ENCODE results near the gene FLCN.
"Not testable (repeated sequence)": the region's sequence is repeated elsewhere in the genome, so short reads cannot be mapped to it uniquely, and the experiment has no call there.

Gene FLCN

GRCh38 chr17:17186551-17187505 is 50.1 kb downstream of the FLCN start:
- H3K27me3 ChIP-seq (ENCODE audit: control insufficient read depth, insufficient read depth, low read length, poor library complexity, severe bottlenecking): no peaks in the 10 kb centered on the region
- H3K9me3 ChIP-seq (ENCODE audit: control insufficient read depth, low read length): no peaks in the 10 kb centered on the region
- peaks cover 14% of the 10 kb centered on the region for H3K36me3 ChIP-seq (ENCODE audit: control insufficient read depth, insufficient read depth, low read length)
- no peak overlapping the region for H3K27ac ChIP-seq (ENCODE audit: insufficient read depth, low read depth, low read length, poor library complexity, severe bottlenecking)
- peaks cover 3% of the 10 kb centered on the region for H3K4me1 ChIP-seq (ENCODE audit: control insufficient read depth, insufficient read depth, low read length)
- H3K4me3 ChIP-seq (ENCODE audit: insufficient read depth, low read depth, low read length): no peak overlapping the region
- WGBS, 2 experiments: 89% methylated on average over 14 of the region's 14 CpGs

DNA sequence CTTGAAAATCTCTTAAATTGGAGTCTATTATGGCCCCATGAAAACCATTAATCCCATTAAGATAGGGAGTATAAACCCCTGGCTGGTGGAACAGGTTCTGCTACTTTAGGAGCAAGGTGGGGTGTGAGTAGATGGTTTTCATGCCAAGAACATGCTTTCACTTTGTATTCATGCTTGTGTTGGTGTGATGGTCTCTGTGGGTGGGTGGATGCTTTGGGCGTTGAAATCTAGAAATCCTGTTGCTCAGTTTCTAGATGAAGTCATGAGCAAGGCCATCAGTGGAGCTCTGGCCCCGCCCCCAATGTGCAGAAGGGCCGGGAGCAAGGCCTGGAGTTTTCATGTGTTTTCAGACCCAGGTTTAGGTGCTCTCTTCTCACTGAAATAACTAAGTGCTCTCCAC is 50.9 kb downstream of the FLCN start:
- no peaks in the 10 kb centered on the region for H3K4me1 ChIP-seq (ENCODE audit: control insufficient read depth, insufficient read depth, low read length)

DNA sequence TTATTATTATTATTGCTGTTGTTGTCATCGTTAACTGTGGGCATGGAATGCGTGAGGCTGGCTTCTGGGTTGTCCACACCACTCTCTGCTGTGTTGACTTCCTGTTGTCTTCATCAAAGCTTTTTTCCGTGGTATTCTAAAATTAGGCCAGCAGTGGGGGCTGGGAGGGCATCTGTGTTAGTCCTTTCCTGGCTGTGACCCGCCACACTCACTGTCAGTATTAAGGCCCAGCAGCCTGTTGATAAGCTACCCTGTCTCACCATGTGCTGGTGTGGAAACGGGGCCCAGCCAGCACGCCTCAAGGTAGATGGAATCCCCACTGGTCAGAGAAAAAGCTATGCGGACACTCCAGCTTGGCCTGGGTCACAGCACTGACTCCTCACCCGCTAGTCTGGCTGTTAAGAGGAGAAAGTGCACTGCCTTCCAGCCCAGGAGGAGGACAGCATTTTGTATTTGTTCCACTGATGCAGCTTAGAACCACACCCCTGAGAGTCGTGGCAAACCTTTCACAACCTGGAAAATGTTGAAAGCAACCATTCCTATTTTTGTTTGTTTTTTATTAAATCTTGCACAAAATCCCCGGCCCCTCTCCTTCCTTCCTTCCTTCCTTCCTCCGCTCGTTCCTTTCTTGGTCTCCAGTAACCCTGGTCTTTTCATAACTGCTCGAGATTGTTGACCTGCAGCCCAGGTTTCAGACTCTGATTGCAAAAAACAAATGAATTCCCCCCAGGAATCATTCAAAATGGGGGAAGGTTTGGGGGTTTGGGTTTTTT is 51.8 kb downstream of the FLCN start:
- 87 to 89% methylated on average over 11 to 13 of the region's 13 CpGs for WGBS, 2 experiments
- not testable (repeated sequence) for H3K27ac ChIP-seq (ENCODE audit: insufficient read depth, low read depth, low read length, poor library complexity, severe bottlenecking); H3K27me3 ChIP-seq (ENCODE audit: control insufficient read depth, insufficient read depth, low read length, poor library complexity, severe bottlenecking); H3K4me1 ChIP-seq (ENCODE audit: control insufficient read depth, insufficient read depth, low read length); H3K4me3 ChIP-seq (ENCODE audit: insufficient read depth, low read depth, low read length); H3K9me3 ChIP-seq (ENCODE audit: control insufficient read depth, low read length)
- H3K36me3 ChIP-seq (ENCODE audit: control insufficient read depth, insufficient read depth, low read length): peaks cover 18% of the 10 kb centered on the region

More for the DNA sequence above, 50.9 kb downstream of the FLCN start:
- Histone ChIP-seq H3K27ac (ENCODE audit: insufficient read depth, low read depth, low read length, poor library complexity, severe bottlenecking) (no peak overlapping the region), H3K4me3 (ENCODE audit: insufficient read depth, low read depth, low read length) (no peak overlapping the region), H3K27me3 (ENCODE audit: control insufficient read depth, insufficient read depth, low read length, poor library complexity, severe bottlenecking) (no peaks in the 10 kb centered on the region), H3K9me3 (ENCODE audit: control insufficient read depth, low read length) (no peaks in the 10 kb centered on the region), H3K36me3 (ENCODE audit: control insufficient read depth, insufficient read depth, low read length) (peaks cover 14% of the 10 kb centered on the region)
- WGBS, 2 experiments: 85 to 87% methylated on average over 3 of the region's 3 CpGs

GRCh38 chr17:17183744-17184143 is 53.2 kb downstream of the FLCN start:
- Histone ChIP-seq H3K27ac (ENCODE audit: insufficient read depth, low read depth, low read length, poor library complexity, severe bottlenecking) (no peak overlapping the region), H3K4me1 (ENCODE audit: control insufficient read depth, insufficient read depth, low read length) (no peaks in the 10 kb centered on the region), H3K9me3 (ENCODE audit: control insufficient read depth, low read length) (no peaks in the 10 kb centered on the region), H3K27me3 (ENCODE audit: control insufficient read depth, insufficient read depth, low read length, poor library complexity, severe bottlenecking) (no peaks in the 10 kb centered on the region), H3K36me3 (ENCODE audit: control insufficient read depth, insufficient read depth, low read length) (peaks cover 20% of the 10 kb centered on the region), H3K4me3 (ENCODE audit: insufficient read depth, low read depth, low read length) (no peak overlapping the region)
- 93 to 96% methylated on average over 4 of the region's 4 CpGs for WGBS, 2 experiments

DNA sequence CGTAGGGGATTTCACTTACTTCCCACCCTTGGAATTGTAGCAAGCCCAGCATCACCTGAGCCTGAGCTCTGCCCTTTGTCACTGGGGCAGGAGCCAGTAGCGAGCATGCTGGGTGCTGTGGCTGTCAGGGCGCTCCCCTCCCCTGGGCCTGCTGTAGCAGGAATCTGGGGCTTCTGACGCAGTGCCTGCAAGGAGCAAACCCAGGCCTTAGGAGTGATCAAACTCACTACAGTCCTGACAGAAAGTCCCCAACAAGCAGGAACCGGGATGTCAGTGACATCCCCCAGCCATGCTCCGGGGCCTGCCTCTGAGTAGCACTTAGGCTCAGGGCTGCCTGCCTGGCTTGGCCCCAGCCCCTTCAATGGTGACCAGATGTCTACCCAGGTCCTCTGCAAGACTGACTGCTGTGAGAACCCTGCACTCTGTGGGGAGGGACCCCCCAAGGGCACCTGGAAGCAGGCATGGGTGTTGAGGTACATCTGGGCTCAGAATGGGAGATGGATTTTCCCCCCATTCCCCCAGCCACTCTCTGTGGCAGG is 54.3 kb downstream of the FLCN start:
- Histone ChIP-seq H3K36me3 (ENCODE audit: control insufficient read depth, insufficient read depth, low read length) (peaks cover 25% of the 10 kb centered on the region), H3K4me1 (ENCODE audit: control insufficient read depth, insufficient read depth, low read length) (no peaks in the 10 kb centered on the region), H3K27me3 (ENCODE audit: control insufficient read depth, insufficient read depth, low read length, poor library complexity, severe bottlenecking) (no peaks in the 10 kb centered on the region), H3K9me3 (ENCODE audit: control insufficient read depth, low read length) (no peaks in the 10 kb centered on the region), H3K4me3 (ENCODE audit: insufficient read depth, low read depth, low read length) (no peak overlapping the region), H3K27ac (ENCODE audit: insufficient read depth, low read depth, low read length, poor library complexity, severe bottlenecking) (no peak overlapping the region)
- WGBS, 2 experiments: 95 to 96% methylated on average over 6 of the region's 6 CpGs

- no peak overlapping the region for H3K27ac ChIP-seq (ENCODE audit: insufficient read depth, low read depth, low read length, poor library complexity, severe bottlenecking)
- no peaks in the 10 kb centered on the region for H3K4me1 ChIP-seq (ENCODE audit: control insufficient read depth, insufficient read depth, low read length)
- no peaks in the 10 kb centered on the region for H3K27me3 ChIP-seq (ENCODE audit: control insufficient read depth, insufficient read depth, low read length, poor library complexity, severe bottlenecking)
- H3K36me3 ChIP-seq (ENCODE audit: control insufficient read depth, insufficient read depth, low read length): peaks cover 26% of the 10 kb centered on the region
- no peaks in the 10 kb centered on the region for H3K9me3 ChIP-seq (ENCODE audit: control insufficient read depth, low read length)
- 94% methylated on average over 15 of the region's 15 CpGs for WGBS, 2 experiments
- no peak overlapping the region for H3K4me3 ChIP-seq (ENCODE audit: insufficient read depth, low read depth, low read length)
Observed at GRCh38 chr17:17181666-17182597, 55.0 kb downstream of the FLCN start.

GRCh38 chr17:17180741-17181525 is 56.0 kb downstream of the FLCN start:
- WGBS, 2 experiments: 93 to 94% methylated on average over 11 to 13 of the region's 13 CpGs
- Histone ChIP-seq H3K36me3 (ENCODE audit: control insufficient read depth, insufficient read depth, low read length) (peaks cover 32% of the 10 kb centered on the region), H3K4me1 (ENCODE audit: control insufficient read depth, insufficient read depth, low read length) (no peaks in the 10 kb centered on the region), H3K27me3 (ENCODE audit: control insufficient read depth, insufficient read depth, low read length, poor library complexity, severe bottlenecking) (no peaks in the 10 kb centered on the region), H3K9me3 (ENCODE audit: control insufficient read depth, low read length) (no peaks in the 10 kb centered on the region), H3K27ac (ENCODE audit: insufficient read depth, low read depth, low read length, poor library complexity, severe bottlenecking) (no peak overlapping the region), H3K4me3 (ENCODE audit: insufficient read depth, low read depth, low read length) (no peak overlapping the region)

DNA sequence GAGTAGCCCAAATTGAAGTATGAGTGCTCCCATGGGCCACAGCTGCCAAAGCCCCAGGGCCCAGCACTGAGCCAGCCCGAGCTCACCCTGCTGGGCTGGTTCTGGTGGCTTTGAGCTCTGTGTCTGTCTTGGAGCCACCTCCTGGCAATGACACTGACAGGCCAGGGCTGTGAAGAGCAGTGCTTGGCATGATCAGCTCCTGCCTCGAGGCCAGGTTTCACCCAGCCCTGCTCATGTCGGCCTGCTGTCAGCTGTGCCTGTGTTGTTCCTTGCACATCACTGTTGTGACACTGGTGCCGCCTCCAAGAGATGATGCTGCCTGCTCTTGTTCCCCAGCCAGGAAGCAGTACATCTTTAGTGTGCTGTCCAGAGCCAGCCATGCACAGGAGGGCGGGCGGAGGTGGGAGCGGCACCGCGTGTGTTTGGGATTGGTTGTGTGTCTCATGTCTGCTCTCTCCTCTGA is 56.8 kb downstream of the FLCN start:
- Histone ChIP-seq H3K36me3 (ENCODE audit: control insufficient read depth, insufficient read depth, low read length) (peaks cover 40% of the 10 kb centered on the region), H3K27ac (ENCODE audit: insufficient read depth, low read depth, low read length, poor library complexity, severe bottlenecking) (no peak overlapping the region), H3K4me1 (ENCODE audit: control insufficient read depth, insufficient read depth, low read length) (no peaks in the 10 kb centered on the region), H3K9me3 (ENCODE audit: control insufficient read depth, low read length) (no peaks in the 10 kb centered on the region), H3K27me3 (ENCODE audit: control insufficient read depth, insufficient read depth, low read length, poor library complexity, severe bottlenecking) (no peaks in the 10 kb centered on the region), H3K4me3 (ENCODE audit: insufficient read depth, low read depth, low read length) (no peak overlapping the region)
- 96 to 97% methylated on average over 9 of the region's 9 CpGs for WGBS, 2 experiments

- WGBS, 2 experiments: 92 to 100% methylated on average over 1 to 2 of the region's 2 CpGs
- H3K27me3 ChIP-seq (ENCODE audit: control insufficient read depth, insufficient read depth, low read length, poor library complexity, severe bottlenecking): no peaks in the 10 kb centered on the region
- no peaks in the 10 kb centered on the region for H3K4me1 ChIP-seq (ENCODE audit: control insufficient read depth, insufficient read depth, low read length)
- no peak overlapping the region for H3K27ac ChIP-seq (ENCODE audit: insufficient read depth, low read depth, low read length, poor library complexity, severe bottlenecking)
- H3K4me3 ChIP-seq (ENCODE audit: insufficient read depth, low read depth, low read length): no peak overlapping the region
- H3K9me3 ChIP-seq (ENCODE audit: control insufficient read depth, low read length): no peaks in the 10 kb centered on the region
- peaks cover 42% of the 10 kb centered on the region for H3K36me3 ChIP-seq (ENCODE audit: control insufficient read depth, insufficient read depth, low read length)
Observed at GRCh38 chr17:17179371-17179827, 57.6 kb downstream of the FLCN start.
